COLO829 (cell line): ENCODE data around the gene ENPP3.
A peak's percentile ranks its signal among the peaks of the same experiment; 100 is the strongest.

Experiments
- DNase-seq: peaks from one replicate; pipeline ENCODE4 v3.0.0; 2012; ENCODE audit warnings: low spot score

ENPP3 gene

GRCh38 chr6:131636880-131637792 lies at the start of gene ENPP3:
Gene ENPP3 (plus strand): TSS chr6:131637302. CDS start chr6:131637385, 83 bp downstream.
- no peak for DNase-seq

- DNase-seq = no peak
These were observed 49.2 kb upstream of the ENPP3 start for GRCh38 chr6:131587909-131588308.

DNA sequence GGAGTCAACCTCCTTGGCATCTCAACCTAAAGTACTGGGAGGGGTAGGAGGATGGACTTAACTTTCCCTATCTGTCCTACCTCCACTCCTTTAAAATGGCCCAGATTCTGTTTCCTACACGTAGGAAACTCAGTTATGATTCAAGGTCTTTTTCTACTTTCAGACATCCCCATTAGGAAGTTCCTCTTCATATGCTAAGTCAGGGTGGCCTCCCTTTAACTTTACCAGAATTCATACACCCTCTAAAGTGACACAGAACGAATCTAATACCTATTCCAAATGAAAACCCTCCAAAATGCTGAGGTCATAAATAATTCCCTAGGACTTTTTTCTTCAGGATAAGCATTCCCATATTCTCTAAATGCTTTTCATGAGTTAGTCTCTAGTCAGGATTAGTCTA lies 48.5 kb upstream of the ENPP3 start:
- DNase-seq = no peak

DNA sequence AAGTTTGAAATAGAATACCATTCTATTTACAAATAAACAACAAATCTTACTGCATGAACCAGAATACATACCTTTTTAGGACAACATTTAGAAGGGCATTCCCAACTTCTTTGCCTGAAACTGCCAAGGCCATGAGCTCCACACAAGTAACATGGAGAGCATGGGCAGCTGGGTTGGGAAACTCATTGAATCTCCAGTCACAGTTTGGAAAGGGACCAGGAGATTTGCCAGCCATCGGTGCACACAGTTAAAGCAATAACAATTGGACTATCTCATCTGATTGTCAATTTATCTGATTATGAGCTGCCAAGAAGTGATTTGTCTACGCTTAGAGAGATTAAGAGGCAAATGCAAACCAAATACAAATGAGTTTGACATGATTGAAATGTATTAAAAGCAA lies 44.2 kb upstream of the ENPP3 start:
- DNase-seq = no peak

GRCh38 chr6:131594074-131594473 lies 43.0 kb upstream of the ENPP3 start:
- DNase-seq = no peak

DNA sequence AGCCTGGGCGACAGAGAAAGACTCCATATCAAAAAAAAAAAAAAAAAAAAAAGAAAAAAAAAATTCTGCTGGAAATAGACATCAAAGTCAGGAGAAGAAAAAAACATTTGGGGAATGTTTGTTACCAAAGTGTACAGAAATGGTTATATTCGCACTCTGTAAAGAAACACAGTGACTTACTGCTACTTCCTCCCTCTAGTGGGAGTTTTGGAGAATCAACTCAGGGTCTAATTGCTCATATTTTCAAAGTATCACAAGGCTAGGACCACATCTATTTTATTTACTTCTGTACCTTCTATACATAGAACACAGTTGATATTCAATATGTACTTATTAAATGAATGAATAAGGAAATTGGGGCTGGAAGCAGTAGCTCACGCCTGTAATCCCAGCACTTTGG lies 39.7 kb upstream of the ENPP3 start:
- DNase-seq = peak; percentile 1

- no peak for DNase-seq
These were observed 36.4 kb upstream of the ENPP3 start for GRCh38 chr6:131600716-131601115.

DNA sequence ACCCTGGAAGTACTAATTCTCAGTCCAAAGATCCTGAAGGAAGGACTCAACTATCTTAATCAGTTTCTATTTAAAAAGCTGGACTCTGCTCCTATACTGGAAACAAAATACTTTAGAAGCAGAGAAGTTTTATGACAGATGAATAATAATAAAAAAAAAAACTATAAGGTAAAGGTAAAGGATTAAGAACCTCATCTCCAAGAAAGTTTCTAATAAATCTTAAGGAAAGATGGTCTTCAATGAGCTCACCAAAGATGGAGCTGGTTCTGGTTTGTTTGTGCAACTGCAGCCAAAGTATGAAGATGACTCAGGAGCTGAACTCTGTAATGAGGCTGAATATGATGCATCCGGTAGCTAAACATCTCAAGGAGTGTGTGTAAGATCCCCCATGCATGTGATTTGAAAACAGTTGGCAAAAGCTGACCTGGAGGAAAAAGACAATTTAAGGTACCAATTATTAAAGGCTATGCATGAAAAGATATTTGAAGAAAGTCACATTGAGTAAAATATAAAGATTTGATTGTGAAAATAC lies 34.3 kb upstream of the ENPP3 start:
- DNase-seq = no peak

GRCh38 chr6:131613296-131613925 lies 23.7 kb upstream of the ENPP3 start:
- DNase-seq = no peak

GRCh38 chr6:131615275-131615674 lies 21.8 kb upstream of the ENPP3 start:
- no peak for DNase-seq

DNA sequence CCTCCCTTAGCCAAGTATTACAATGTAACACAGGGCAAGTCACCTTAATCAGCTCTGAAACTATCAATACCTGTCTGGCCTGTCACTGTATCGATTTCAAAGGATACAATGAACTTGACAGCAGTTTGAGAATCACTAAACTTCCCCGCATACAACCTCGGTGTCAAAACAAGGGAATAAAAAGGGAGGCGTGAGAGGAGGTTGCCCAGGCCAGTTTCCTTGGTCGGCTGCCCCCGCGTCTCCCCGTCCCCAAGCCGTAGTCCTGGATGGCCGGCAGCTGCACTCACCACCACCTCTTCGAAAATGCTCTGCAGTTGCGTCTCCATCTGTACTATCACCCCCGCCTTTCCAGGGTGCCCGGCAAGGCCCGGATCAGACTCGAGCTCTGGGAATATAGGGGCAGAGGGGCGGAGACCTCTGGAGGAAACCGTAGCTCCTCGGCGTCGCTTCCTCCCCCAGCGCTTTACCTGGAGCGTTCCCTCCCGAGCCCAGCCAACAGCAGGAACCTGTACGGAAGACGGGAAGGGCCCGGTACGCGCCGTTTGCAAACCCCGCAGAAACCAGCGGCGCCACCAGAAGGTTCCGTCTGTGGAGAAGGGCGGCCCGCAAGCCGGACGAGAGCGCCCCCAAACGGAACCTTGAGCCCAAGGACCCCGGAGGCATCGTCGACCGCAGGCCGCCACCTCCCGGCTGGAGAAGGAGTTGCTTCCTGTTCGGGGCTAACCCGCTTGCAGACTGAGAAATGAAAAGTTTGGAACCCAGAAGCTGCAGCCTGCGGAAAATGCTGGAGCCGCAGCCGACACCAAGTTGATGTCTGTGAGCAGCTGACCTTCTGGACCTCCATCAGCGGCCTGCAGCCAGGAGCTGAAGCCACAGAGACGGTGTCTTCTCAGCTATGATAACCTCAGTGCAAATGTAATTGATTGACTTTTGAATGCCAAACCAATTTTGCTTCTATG lies 9.1 kb upstream of the ENPP3 start, which contains the start of gene MED23:
MED23 (minus strand) TSS at position 519 of the 959 bp plus-strand sequence; CDS start at position 326, 193 bp downstream.
- peak; percentile 84 for DNase-seq

DNA sequence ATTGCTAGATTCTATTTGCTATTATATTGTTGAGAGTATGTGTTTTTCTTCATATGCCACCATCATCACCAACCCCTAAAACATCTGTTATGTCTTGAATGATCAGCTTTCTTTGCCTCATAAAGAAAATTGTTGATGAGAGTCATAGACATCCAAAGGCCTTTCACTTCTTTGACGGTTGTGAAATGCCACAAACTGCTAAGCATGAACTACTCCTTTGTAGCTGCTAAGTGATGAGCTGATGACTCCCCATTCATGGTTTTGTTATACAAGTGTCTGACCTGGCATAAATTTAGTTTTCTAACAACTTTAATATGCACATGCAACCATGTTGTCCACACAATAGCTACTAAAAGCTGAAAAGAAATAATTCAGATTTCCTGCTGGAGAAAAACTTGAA lies 8.4 kb upstream of the ENPP3 start:
- peak; percentile 15 for DNase-seq

DNA sequence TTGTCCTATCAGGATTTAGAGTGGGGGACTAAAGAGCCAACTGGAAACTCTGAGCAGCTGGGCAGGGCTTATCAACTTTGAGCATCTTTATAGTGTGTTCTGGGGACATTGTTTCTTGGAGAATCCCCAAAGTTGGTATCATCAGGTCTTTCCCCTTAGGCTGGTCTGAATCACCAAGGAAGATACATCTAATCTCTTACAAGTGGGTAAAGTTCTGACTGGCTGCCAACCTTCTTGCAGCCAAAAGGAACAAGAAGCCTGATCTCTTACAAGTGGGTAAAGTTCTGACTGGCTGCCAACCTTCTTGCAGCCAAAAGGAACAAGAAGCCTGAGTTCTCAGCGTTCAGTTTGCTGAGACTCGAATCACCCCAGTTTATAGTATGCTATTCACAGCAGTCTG lies 7.5 kb upstream of the ENPP3 start:
- DNase-seq = no peak

DNA sequence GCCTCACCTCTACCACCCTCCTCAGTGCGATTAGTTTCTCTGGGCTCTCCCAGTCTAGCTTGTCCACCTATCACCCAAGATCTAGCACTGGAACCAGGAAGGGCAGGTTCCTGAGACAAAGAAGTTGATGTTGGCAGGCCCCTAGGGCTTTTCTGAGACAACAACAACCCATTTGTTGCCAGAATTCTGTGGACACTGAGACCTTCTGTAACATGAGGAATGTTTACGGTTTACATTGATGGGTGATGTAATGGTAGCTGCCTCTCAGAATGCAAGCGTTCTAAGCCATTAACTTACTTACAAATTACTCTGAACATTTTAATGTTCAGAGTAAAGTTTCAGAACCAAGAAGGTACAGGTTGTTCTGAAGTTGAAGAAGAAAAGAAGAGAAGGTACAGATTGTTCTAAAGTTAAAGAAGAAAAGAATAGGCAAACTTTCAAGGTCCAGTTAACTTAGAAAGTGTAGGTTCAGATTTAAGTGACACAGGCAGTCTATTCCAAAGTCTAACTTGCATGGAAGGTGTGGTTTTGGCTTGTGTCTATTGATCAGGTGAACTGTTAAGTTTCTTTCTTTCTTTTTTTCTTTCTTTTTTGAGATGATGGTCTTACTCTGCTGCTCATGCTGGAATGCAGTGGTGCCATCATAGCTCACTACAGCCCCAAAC lies 5.3 kb upstream of the ENPP3 start:
- peak; percentile 54 for DNase-seq

- DNase-seq = no peak
These were observed 1.4 kb upstream of the ENPP3 start for GRCh38 chr6:131635384-131636340.

DNA sequence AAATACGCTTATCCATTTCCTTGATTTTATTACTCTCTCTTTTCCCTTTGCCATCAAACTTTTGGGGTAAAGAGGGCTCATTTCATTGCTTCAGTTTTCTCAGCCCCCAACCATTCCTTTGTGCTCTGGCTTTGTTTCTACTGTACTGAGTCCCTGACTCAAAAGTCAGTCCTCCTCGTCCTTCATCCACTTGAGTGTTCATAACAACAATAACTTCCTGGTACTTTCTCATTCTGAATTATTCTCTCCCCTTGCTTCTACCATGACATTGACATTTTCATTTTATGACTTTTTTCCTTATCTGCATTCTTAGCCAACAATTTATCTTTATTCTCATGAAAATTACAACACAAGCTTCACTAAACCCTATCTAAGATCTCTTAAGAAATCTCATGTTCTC lies 911 bp downstream of the ENPP3 start:
- DNase-seq = no peak

GRCh38 chr6:131640100-131640499 lies 3.0 kb downstream of the ENPP3 start:
- DNase-seq = no peak

DNA sequence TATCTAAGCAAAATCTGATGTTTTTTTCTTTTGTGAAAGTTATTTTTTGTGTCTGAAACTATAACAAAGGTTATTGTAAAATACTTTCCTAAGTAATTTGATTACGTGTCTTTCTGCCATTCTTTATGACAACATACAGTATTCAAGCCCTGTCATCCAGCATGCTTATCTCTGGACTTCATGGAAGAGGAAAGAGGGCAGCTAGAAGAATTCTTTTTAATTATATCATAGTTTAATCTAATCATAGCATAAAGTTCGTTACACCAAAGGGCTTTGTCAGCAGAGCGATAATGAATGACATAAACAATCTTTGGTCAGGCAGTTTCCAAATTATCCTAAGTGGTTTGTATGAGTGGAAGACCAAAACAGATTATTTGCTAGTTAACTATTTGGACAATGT lies 3.5 kb downstream of the ENPP3 start:
- DNase-seq = no peak

DNA sequence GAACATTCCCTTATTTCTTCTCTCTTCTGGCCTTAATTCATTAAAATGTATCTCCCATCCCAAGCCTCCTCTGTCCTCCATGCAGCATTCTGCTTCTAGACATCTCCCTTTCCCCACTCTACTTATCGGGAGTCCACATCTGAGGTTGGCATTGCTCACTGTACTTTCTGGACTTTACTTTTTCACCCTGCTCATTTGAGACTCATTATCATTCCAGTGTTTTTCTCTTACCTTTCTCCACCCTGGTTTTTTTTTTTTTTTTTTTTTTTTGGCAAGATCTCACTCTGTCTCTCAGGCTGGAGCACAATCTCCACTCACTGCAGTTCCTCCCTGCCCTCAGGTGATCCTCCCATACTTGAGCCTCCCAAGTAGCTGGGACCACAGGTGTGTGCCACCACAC lies 4.5 kb downstream of the ENPP3 start:
- DNase-seq = no peak

- DNase-seq = no peak
These were observed 5.5 kb downstream of the ENPP3 start for GRCh38 chr6:131642565-131642964.
